Endothelial cell of umbilical vein (primary cell): ENCODE measurements around the gene FBXO24. TPM values are rescaled to one million over a fixed set of nuclear protein-coding genes. Genes with fewer than 3 reads are reported as not detected.

Experiments
- BruUV-seq: library from RNA; stranded (reverse); fragments of 400-500 nt; replicated peaks from 2 replicates; lab custom pipeline; 2021; lab: Mats Ljungman, UMichigan
- CTCF ChIA-PET: fragments of 300-600, 350-600 bp; sonication (Branson Sonifier 250); formaldehyde crosslinking; loops from one replicate; lab custom pipeline; 2021; ENCODE audit warnings: antibody characterized with exemption, inconsistent platforms; lab: Charles Lee
- POLR2A ChIA-PET: fragments of 300-600, 350-600 bp; sonication (Branson Sonifier 250); formaldehyde crosslinking; loops from one replicate; lab custom pipeline; 2021; ENCODE audit warnings: antibody characterized with exemption, inconsistent platforms; lab: Charles Lee
- DNase-seq: peaks from one replicate; pipeline ENCODE4 v3.0.0-alpha.2; 2011; ENCODE audit warnings: low read depth, low spot score
- FAIRE-seq: peaks from 2 replicates; lab custom pipeline; 2011; peaks lifted over from hg19 to GRCh38; lab: Jason Lieb, UNC
- H2AFZ ChIP-seq: 2 replicates; pipeline ENCODE4 v1.6.0; 2012; ENCODE audit warnings: low read depth, low read length, control low read depth, inconsistent platforms
- H3K27ac ChIP-seq: 2 replicates; pipeline ENCODE4 v1.5.1; 2011; ENCODE audit warnings: low read depth, mild to moderate bottlenecking, control low read depth, low read length, moderate library complexity; ENCODE audit not compliant: insufficient read depth
- H3K27me3 ChIP-seq, 2 experiments: 2 replicates each; pipeline versions ENCODE4 v1.6.0 to v1.6.1; 2011; ENCODE audit warnings: low read length in 2 of 2, mixed read lengths in 1 of 2; ENCODE audit not compliant: control insufficient read depth in 2 of 2, insufficient read depth in 2 of 2
- H3K36me3 ChIP-seq, 2 experiments: 2 replicates in 1 of 2; 3 replicates in 1 of 2; pipeline ENCODE4 v1.5.1; 2011; ENCODE audit warnings: low read length in 2 of 2, mild to moderate bottlenecking in 1 of 2, moderate library complexity in 1 of 2; ENCODE audit not compliant: control insufficient read depth in 2 of 2, insufficient read depth in 2 of 2; ENCODE audit errors: extremely low read depth in 1 of 2
- H3K4me1 ChIP-seq: 3 replicates; pipeline ENCODE4 v1.5.1; 2011; ENCODE audit warnings: mild to moderate bottlenecking, low read length; ENCODE audit not compliant: control insufficient read depth, insufficient read depth; ENCODE audit errors: extremely low read depth
- H3K4me2 ChIP-seq: 2 replicates; pipeline ENCODE4 v1.6.1; 2011; ENCODE audit warnings: low read length, control low read depth, mixed read lengths; ENCODE audit not compliant: insufficient read depth
- H3K4me3 ChIP-seq, 3 experiments: fragments of 200-600 bp in 1 of 3; sonication (generic), shearing (Covaris generic) in 1 of 3; replicated peaks in 1 of 3; 2 replicates each; pipeline ENCODE4 v1.5.1; 2011 to 2016; ENCODE audit warnings: control low read depth in 3 of 3, low read length in 3 of 3, mild to moderate bottlenecking in 2 of 3, inconsistent platforms in 1 of 3, low read depth in 1 of 3, moderate library complexity in 1 of 3; ENCODE audit not compliant: insufficient read depth in 1 of 3
- H3K79me2 ChIP-seq: 2 replicates; pipeline ENCODE4 v1.6.0; 2012; ENCODE audit warnings: low read length, inconsistent platforms; ENCODE audit not compliant: control insufficient read depth, insufficient read depth
- H3K9ac ChIP-seq: replicated peaks from 2 replicates; pipeline ENCODE3; 2011; ENCODE audit warnings: low read length, control low read depth; ENCODE audit not compliant: insufficient read depth; ENCODE audit errors: extremely low read depth
- H3K9me1 ChIP-seq: replicated peaks from 3 replicates; pipeline ENCODE4 v1.6.0; 2011; ENCODE audit warnings: mild to moderate bottlenecking, low read length; ENCODE audit not compliant: control insufficient read depth, insufficient read depth; ENCODE audit errors: extremely low read depth
- H3K9me3 ChIP-seq: replicated peaks from 2 replicates; pipeline ENCODE4 v1.5.1; 2012; ENCODE audit warnings: low read length, inconsistent platforms; ENCODE audit not compliant: control insufficient read depth, insufficient read depth
- H4K20me1 ChIP-seq: replicated peaks from 2 replicates; pipeline ENCODE3; 2011; ENCODE audit warnings: mild to moderate bottlenecking, low read length; ENCODE audit not compliant: control insufficient read depth, insufficient read depth; ENCODE audit errors: extremely low read depth
- EZH2 ChIP-seq: IDR thresholded peaks from 2 replicates; pipeline ENCODE4 v1.6.1; 2012; ENCODE audit warnings: borderline replicate concordance, low read depth, mild to moderate bottlenecking, moderate library complexity, low read length, inconsistent platforms; ENCODE audit not compliant: severe bottlenecking
- GATA2 ChIP-seq: IDR thresholded peaks from 2 replicates; pipeline ENCODE4 v1.7.0; 2011; ENCODE audit warnings: low read depth, mild to moderate bottlenecking, moderate library complexity, mixed read lengths, low read length; ENCODE audit not compliant: insufficient read length, insufficient read depth
- MYC ChIP-seq: IDR thresholded peaks from one replicate; pipeline ENCODE4 v1.6.1; 2011; ENCODE audit warnings: mild to moderate bottlenecking, low read depth, low read length
- POLR2A ChIP-seq: IDR thresholded peaks from 2 replicates; pipeline ENCODE4 v1.6.1; 2012; ENCODE audit warnings: low read depth, mild to moderate bottlenecking, control low read depth, low read length
- POLR2AphosphoS5 ChIP-seq: IDR thresholded peaks from 2 replicates; pipeline ENCODE4 v1.6.1; 2012; ENCODE audit warnings: low read depth, mild to moderate bottlenecking, control low read depth, low read length, moderate library complexity; ENCODE audit not compliant: insufficient read depth
- dilution Hi-C: fragments of 300-500 bp; cut with MboI; formaldehyde crosslinking; loops from one replicate; pipeline ENCODE4 v1.15.0; 2019; ENCODE audit warnings: low sequenced_read_pairs; ENCODE audit not compliant: extremely low pct_ligation_motif_present
- intact Hi-C: fragments of 100-400 bp; cut with micrococcal nuclease; formaldehyde crosslinking; loops from one replicate; pipeline ENCODE4 v1.10.0; 2022
- polyA plus RNA-seq, 4 experiments: library from polyadenylated mRNA; depleted of rRNA in 3 of 4; stranded (reverse) in 3 of 4; unstranded in 1 of 4; fragments of >200 nt; gene quantifications; 2 replicates each; pipeline versions ENCODE4 v1.2.1 to v1.2.3, GENCODE V29; 2011 to 2012; ENCODE audit warnings: missing spikeins in 1 of 4
- total RNA-seq: library from RNA; stranded (reverse); gene quantifications from 2 replicates; pipeline ENCODE4 v1.2.3, GENCODE V29; 2021
- TF ChIP-seq, protein P1 (sequence below), 2 donors: IDR thresholded peaks; 1 replicate in 1 of 2; 2 replicates in 1 of 2; pipeline ENCODE4 v1.5.1; 2011; ENCODE audit warnings: low read length in 2 of 2, mild to moderate bottlenecking in 2 of 2, moderate library complexity in 2 of 2, control low read depth in 1 of 2, inconsistent platforms in 1 of 2, low read depth in 1 of 2; ENCODE audit not compliant: insufficient read depth in 1 of 2; ENCODE audit errors: extremely low read depth in 1 of 2

Gene FBXO24
- total and polyA plus RNA-seq, 2 donors (not counting 3 experiments of a cell fraction or from before 2014, with no cell fraction given) = 0.37 to 0.38 TPM

DNA sequence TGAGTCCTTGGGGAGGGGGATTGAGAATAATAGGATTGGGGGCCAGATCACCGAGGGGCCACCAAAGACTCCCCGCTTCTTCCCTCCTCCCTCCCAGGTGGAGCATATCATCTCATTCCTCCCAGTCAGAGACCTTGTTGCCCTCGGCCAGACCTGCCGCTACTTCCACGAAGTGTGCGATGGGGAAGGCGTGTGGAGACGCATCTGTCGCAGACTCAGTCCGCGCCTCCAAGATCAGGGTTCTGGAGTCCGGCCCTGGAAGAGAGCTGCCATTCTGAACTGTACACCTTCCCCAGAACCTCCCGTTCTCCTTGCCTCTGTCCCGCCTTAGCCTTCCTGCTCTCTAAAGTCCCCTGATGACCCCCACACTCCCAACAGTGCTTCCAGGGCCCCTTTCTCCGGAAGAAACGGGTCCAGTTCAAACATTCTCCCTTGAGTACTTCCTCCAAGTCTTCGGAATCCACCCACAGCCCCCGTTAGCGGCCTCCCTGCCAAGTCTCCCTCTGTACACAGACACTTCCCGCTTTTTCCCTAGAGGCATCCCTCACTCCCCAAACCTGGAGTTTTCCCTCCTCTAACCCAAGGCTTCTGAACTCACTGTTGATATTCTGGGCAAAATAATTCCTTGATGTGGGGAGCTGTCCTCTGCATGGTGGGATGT, 4.1 kb downstream of the FBXO24 start:
- FAIRE-seq = no peak
- Histone ChIP-seq H3K4me3 (no peak overlapping the region), H3K4me1 (peaks cover 6% of the 10 kb centered on the region), H3K27ac (no peak overlapping the region), H3K4me2 (no peak overlapping the region), H2AFZ (peak overlapping the region; percentile 50), H3K36me3 (no peaks in the 10 kb centered on the region), H3K9me3 (no peaks in the 10 kb centered on the region), H3K79me2 (peaks cover 6% of the 10 kb centered on the region), H3K9ac (no peak overlapping the region), H3K9me1 (no peaks in the 10 kb centered on the region), H3K27me3 (peaks cover 0 to 4% of the 10 kb centered on the region in 2 experiments), H4K20me1 (no peaks in the 10 kb centered on the region)
- ChIA-PET POLR2A (no interaction called here), CTCF (interaction anchor here (1.8 to 3.8 kb wide), 3 partner anchors 15 to 125 kb away, joined by 7 to 31 read pairs (median 21); no protein-coding TSS in a partner anchor)
- intact Hi-C loops = no loop called here
- no TSS peak for BruUV-seq
- DNase-seq = no peak
- TF ChIP-seq EZH2 (peak; percentile 36), GATA2 (no peak)
- dilution Hi-C loops = no loop called here

DNA sequence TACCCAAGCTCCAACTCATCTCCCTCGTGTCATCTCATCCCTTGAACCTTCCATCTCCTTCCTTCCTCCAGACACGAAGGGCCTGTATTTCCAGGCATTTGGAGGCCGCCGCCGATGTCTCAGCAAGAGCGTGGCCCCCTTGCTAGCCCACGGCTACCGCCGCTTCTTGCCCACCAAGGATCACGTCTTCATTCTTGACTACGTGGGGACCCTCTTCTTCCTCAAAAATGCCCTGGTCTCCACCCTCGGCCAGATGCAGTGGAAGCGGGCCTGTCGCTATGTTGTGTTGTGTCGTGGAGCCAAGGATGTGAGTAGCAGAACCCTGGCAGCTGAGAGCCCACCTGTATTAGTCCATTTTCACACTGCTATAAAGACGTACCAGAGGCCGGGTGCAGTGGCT, 5.5 kb downstream of the FBXO24 start:
- ChIA-PET POLR2A (no interaction called here), CTCF (interaction anchor here (3.8 kb wide), 1 partner anchor 32 kb away, joined by 31 read pairs; no protein-coding TSS in a partner anchor)
- Histone ChIP-seq H3K27me3 (peaks cover 0 to 6% of the 10 kb centered on the region in 2 experiments), H3K4me3 (no peak overlapping the region), H3K27ac (no peak overlapping the region), H3K36me3 (no peaks in the 10 kb centered on the region), H3K9me3 (no peaks in the 10 kb centered on the region), H3K79me2 (no peaks in the 10 kb centered on the region), H3K4me2 (no peak overlapping the region), H3K9me1 (no peaks in the 10 kb centered on the region), H4K20me1 (no peaks in the 10 kb centered on the region), H3K9ac (no peak overlapping the region), H2AFZ (no peak overlapping the region), H3K4me1 (peaks cover 3% of the 10 kb centered on the region)
- no peak for FAIRE-seq
- no TSS peak for BruUV-seq
- dilution Hi-C loops = no loop called here
- no peak for DNase-seq
- TF ChIP-seq EZH2 (no peak), POLR2AphosphoS5 (no peak), POLR2A (no peak), GATA2 (no peak), MYC (no peak)
- TF ChIP-seq, protein P1, sequence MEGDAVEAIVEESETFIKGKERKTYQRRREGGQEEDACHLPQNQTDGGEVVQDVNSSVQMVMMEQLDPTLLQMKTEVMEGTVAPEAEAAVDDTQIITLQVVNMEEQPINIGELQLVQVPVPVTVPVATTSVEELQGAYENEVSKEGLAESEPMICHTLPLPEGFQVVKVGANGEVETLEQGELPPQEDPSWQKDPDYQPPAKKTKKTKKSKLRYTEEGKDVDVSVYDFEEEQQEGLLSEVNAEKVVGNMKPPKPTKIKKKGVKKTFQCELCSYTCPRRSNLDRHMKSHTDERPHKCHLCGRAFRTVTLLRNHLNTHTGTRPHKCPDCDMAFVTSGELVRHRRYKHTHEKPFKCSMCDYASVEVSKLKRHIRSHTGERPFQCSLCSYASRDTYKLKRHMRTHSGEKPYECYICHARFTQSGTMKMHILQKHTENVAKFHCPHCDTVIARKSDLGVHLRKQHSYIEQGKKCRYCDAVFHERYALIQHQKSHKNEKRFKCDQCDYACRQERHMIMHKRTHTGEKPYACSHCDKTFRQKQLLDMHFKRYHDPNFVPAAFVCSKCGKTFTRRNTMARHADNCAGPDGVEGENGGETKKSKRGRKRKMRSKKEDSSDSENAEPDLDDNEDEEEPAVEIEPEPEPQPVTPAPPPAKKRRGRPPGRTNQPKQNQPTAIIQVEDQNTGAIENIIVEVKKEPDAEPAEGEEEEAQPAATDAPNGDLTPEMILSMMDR (IDR thresholded peaks at IDR 0.05; ENCODE audit: extremely low read depth in 1 of 2, insufficient read depth in 1 of 2, low read depth in 1 of 2, low read length in 2 of 2) = no peak
- intact Hi-C loops = no loop called here
